ENCODE results near the gene HMOX1. TPM values are rescaled to one million over a fixed set of nuclear protein-coding genes. Genes with fewer than 3 reads are reported as not detected.

HMOX1 gene
- total and polyA plus RNA-seq, 2 of the 8 experiments (the other 6 are each of a cell fraction or from before 2014, with no cell fraction given), result 25.0 to 41.6 TPM

- no peak overlapping the region for H4K5ac ChIP-seq (ENCODE audit: insufficient read length, low read depth, low read length)
- no peak overlapping the region for H2BK20ac ChIP-seq (ENCODE audit: low read length)
- H2BK5ac ChIP-seq (ENCODE audit: low read depth, low read length), result peak overlapping the region; percentile 63; the same call in 1 of the 2 replicates
- no peak overlapping the region for H3K14ac ChIP-seq (ENCODE audit: insufficient read length)
- H3K18ac ChIP-seq (ENCODE audit: extremely low read depth, low read length), result no peak overlapping the region
- no peak overlapping the region for H2BK120ac ChIP-seq (replicated peaks; ENCODE audit: low read depth, low read length)
- H2AK5ac ChIP-seq (ENCODE audit: low read depth, low read length), result no peak overlapping the region
- H3K4me1 ChIP-seq (replicated peaks in 1 of 4; ENCODE audit: control insufficient read depth in 3 of 4, insufficient read depth in 4 of 4, low read length in 3 of 4), result peaks cover 3 to 13% (median 7%) of the 10 kb centered on the region in 4 experiments; a peak in 6 of 7 replicates
- H4K8ac ChIP-seq (ENCODE audit: extremely low read depth, insufficient read depth, low read length), result no peak overlapping the region
- H3K23ac ChIP-seq (ENCODE audit: insufficient read length), result no peak overlapping the region
- H2AFZ ChIP-seq (ENCODE audit: low read length), result no peak overlapping the region
- no peak for DNase-seq (ENCODE audit: low read depth in 1 of 2, low spot score in 2 of 2)
- POLR2A ChIA-PET (ENCODE audit: partially characterized antibody), result interaction anchor here (0.8 to 46.1 kb wide), 6 partner anchors 8 to 149 kb away, joined by 3 to 1995 read pairs (median 4); partner anchors contain the start of genes HMOX1 and MCM5
- H3K4ac ChIP-seq (replicated peaks; ENCODE audit: insufficient read length, low read depth, low read length), result no peak overlapping the region
- H3K79me1 ChIP-seq (ENCODE audit: low read depth, low read length), result no peaks in the 10 kb centered on the region; the same call in 1 of the 2 replicates
- H3K56ac ChIP-seq (replicated peaks; ENCODE audit: insufficient read length, low read depth, low read length), result no peak overlapping the region
- H3K4me2 ChIP-seq (ENCODE audit: insufficient read depth in 1 of 2, low read depth in 2 of 2, low read length in 2 of 2), result peak overlapping the region in 1 of 2 experiments; percentile 18; a peak in 2 of 4 replicates
- CTCF ChIA-PET (ENCODE audit: partially characterized antibody), result interaction anchor here (0.6 to 11.3 kb wide), 9 partner anchors 8 to 860 kb away, joined by 3 to 122 read pairs (median 4); no protein-coding TSS in a partner anchor
- no peak overlapping the region; the same call in 1 of the 2 replicates for H3K27ac ChIP-seq (ENCODE audit: low read depth, low read length)
- no peak overlapping the region for H4K91ac ChIP-seq (replicated peaks; ENCODE audit: insufficient read length, low read length)
- peaks cover 29 to 57% (median 47%) of the 10 kb centered on the region in 4 experiments for H3K36me3 ChIP-seq (ENCODE audit: control insufficient read depth in 2 of 4, insufficient read depth in 4 of 4, low read length in 3 of 4)
- no peak for FAIRE-seq
- H3K79me2 ChIP-seq (ENCODE audit: control insufficient read depth in 1 of 2, insufficient read depth in 2 of 2, low read length in 2 of 2), result peaks cover 0 to 9% of the 10 kb centered on the region in 2 experiments; a peak in 1 of 4 replicates
- WGBS, 2 experiments (ENCODE audit: extremely low coverage in 1 of 2, insufficient coverage in 1 of 2, insufficient read length in 1 of 2, insufficient replicate concordance in 2 of 2, low coverage in 1 of 2, low lambda C conversion rate in 2 of 2, missing lambda C conversion rate in 1 of 2), result 90% methylated on average over 10 of the region's 11 CpGs; no CpG with 5 or more reads in 1 of the 2 experiments
- no peak overlapping the region for H3K4me3 ChIP-seq (ENCODE audit: extremely low read depth in 1 of 4, insufficient read depth in 2 of 4, low read depth in 3 of 4, low read length in 4 of 4)
- H3K23me2 ChIP-seq (ENCODE audit: low read depth, low read length), result no peaks in the 10 kb centered on the region
- H3K27me3 ChIP-seq (replicated peaks in 1 of 4; ENCODE audit: control insufficient read depth in 3 of 4, extremely low read depth in 1 of 4, insufficient read depth in 3 of 4, low read length in 3 of 4), result no peaks in the 10 kb centered on the region
- peaks cover 17 to 27% of the 10 kb centered on the region in 2 experiments for H4K20me1 ChIP-seq (replicated peaks in 1 of 2; ENCODE audit: control insufficient read depth in 1 of 2, insufficient read depth in 2 of 2, low read length in 2 of 2)
- TF ChIP-seq SRF (IDR thresholded peaks at IDR 0.05; ENCODE audit: low read depth, low read length) (no peak), CBX8 (IDR thresholded peaks at IDR 0.05; ENCODE audit: borderline replicate concordance, low read depth, low read length) (no peak), NANOG (IDR thresholded peaks at IDR 0.05; ENCODE audit: insufficient read depth, low read depth, low read length, poor library complexity, severe bottlenecking) (no peak), POLR2A (IDR thresholded peaks at IDR 0.05; ENCODE audit: control extremely low read depth in 1 of 2, low read depth in 2 of 2, low read length in 2 of 2) (peak; percentile 45 to 59; a peak in 2 of 3 replicates), KDM1A (IDR thresholded peaks at IDR 0.05; ENCODE audit: borderline replicate concordance, low read length) (no peak), RXRA (IDR thresholded peaks at IDR 0.05; ENCODE audit: insufficient read depth, low read depth, low read length) (no peak), TCF12 (IDR thresholded peaks at IDR 0.05; ENCODE audit: low read depth, low read length) (no peak)
- no peak overlapping the region; a peak in 1 of 7 replicates for H3K9ac ChIP-seq (replicated peaks in 1 of 4; ENCODE audit: extremely low read depth in 1 of 4, low read depth in 3 of 4, low read length in 3 of 4)
- H3K9me3 ChIP-seq (ENCODE audit: insufficient read depth in 2 of 2, low read depth in 1 of 2, low read length in 1 of 2), result no peaks in the 10 kb centered on the region
- no peak overlapping the region for H2BK12ac ChIP-seq (ENCODE audit: low read depth, low read length)
- H2BK15ac ChIP-seq (ENCODE audit: low read length), result no peak overlapping the region
Observed at GRCh38 chr22:35425971-35426800, 45.3 kb downstream of the HMOX1 start.
